HG02759 (cell line): ENCODE data around the gene COL4A2.

ENCODE experiments used
- ATAC-seq: cut with Tn5 transposase; IDR thresholded peaks from one replicate; pipeline ENCODE4 v1.9.1; 2021; ENCODE audit warnings: mild to moderate bottlenecking, moderate library complexity; ENCODE audit not compliant: unreplicated experiment

COL4A2 gene

GRCh38 chr13:110431425-110432294 is 124.6 kb downstream of the COL4A2 start:
- no peak for ATAC-seq

DNA sequence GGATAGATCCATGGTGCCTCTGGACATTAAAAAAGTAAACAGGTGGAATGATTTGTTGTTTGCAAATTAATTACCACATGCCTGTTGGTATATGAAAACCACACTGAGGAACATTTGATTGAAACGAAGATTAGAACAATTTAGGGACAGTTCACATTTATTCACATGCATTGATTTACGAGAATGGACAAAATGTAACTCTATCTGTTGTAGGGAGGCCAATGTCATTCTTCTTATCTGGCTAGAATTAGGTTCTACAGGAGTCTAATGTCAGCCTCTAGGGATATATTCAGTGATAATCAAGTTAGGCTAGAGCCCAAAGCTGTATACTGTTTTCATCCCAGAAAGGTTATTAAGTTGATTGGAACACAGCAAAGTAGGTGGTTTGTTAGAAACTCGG is 125.4 kb downstream of the COL4A2 start:
- no peak for ATAC-seq

DNA sequence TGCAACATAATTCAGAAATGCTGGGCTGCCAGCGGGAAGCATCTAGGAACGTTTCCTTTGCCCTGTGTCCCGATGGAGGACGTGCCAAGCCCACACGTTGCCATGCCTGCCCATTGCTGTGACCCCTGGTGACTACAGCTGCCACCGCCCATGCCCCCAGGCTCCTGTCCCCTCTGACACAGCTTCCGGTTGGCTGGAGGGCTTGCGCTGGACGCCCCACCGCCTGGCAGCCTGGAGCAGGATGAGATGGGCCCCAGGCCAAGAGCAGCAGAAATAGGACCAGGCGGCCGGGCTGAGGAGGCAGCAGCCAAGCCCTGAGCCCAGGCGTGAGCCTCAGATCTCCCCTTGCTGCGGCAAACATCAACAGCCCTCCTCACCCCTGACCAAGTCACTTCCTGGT is 125.9 kb downstream of the COL4A2 start:
- ATAC-seq: no peak

GRCh38 chr13:110434629-110435028 is 127.5 kb downstream of the COL4A2 start:
- no peak for ATAC-seq

DNA sequence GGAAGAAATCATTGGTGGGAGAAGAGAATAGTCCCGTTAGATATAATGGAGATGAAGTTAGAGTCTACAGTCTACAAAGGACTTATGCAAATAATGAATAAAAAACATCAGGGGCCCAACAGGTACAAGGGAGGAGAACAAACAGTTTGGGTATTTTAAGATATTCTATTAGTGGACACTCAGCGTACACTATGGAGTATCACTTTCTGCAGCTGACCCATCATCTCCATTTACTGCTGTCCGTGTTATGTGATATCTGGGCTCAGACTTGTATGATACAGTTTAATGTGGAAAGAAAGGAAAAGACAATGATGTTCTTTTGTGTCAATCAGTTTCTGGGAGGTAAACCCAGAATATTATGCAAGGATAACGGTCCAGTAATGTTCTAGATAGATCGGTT is 128.2 kb downstream of the COL4A2 start:
- ATAC-seq: no peak

DNA sequence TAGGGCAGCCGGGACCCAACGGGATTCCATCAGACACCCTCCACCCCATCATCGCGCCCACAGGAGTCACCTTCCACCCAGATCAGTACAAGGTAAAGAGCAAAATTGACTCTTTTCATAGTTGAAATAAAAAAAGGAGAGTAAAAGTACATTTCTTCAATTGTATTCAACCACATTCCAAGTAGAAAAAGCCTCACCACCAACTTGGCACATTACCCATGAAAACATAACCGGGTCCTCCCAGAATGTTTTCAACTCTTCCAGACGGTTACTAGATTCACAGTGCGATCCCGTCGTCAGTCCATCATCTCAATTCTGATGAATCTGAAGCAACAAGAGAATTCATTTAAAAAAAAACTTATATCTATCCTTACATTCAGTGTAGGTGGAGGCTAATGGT is 129.2 kb downstream of the COL4A2 start:
- ATAC-seq: no peak

DNA sequence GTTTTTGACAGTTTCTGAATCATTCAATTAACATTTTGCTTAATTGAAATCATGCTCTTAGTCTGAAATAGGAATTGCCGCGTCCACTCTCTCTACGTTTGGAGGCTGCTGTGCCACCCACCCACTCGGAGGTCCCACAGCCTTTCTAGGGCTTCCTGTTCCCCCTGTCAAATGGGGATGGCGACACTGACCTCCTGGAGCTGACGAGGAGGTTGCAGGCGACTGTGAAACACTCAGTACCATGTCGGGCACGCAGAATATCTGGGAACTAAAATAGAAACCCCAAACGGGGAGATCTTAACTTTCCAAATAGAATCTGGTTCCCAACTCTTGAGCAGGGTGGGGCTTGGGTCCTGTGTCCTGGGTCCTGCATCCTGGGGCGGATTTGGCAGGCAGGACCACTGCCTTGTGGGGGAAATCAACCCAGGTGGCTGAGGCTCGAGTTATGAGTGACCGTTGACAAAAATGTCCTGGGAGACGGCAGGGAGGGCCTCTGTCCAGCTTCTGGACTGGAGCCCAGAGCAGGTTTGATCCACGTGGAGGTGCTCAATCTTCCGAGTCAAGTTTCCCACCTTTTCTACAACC is 129.8 kb downstream of the COL4A2 start:
- no peak for ATAC-seq

DNA sequence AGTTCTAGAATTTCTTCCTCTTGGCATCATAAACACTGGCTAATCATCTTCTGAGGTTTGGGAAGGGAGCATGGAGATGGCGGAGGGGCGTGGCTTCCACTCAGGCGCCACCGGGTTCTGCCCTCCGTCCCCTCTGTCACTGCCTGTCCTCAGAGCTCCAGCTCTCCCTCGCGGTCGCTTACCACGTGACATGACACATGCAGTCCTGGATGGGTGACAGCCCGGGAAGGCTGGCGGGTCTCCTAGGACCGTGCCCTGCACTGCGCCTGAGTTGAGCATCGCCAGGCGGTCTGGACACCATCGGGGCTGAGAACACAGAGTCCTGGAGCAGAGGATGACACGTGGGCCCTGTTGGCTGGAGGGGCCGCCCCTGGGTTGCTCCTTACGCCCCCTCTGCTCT is 131.1 kb downstream of the COL4A2 start:
- ATAC-seq: no peak

DNA sequence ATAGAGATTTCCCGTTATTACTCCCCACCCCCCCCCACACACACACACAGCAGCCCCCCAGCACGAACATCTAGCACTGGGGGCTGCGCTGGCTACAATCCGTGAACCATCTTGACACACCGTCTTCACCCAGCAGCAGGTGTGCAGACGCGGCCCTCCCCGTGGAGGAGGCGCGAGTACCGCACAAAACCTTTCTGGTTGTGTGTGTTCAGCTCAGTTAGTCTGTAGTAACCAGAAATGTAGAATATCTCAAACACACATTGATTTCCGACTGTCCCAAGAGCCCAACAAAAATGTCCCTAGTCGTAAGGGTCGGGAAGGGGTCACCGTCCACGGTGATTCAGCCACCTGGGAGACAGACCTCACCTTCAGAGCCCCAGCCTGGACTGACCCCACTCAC is 131.7 kb downstream of the COL4A2 start:
- ATAC-seq: no peak

DNA sequence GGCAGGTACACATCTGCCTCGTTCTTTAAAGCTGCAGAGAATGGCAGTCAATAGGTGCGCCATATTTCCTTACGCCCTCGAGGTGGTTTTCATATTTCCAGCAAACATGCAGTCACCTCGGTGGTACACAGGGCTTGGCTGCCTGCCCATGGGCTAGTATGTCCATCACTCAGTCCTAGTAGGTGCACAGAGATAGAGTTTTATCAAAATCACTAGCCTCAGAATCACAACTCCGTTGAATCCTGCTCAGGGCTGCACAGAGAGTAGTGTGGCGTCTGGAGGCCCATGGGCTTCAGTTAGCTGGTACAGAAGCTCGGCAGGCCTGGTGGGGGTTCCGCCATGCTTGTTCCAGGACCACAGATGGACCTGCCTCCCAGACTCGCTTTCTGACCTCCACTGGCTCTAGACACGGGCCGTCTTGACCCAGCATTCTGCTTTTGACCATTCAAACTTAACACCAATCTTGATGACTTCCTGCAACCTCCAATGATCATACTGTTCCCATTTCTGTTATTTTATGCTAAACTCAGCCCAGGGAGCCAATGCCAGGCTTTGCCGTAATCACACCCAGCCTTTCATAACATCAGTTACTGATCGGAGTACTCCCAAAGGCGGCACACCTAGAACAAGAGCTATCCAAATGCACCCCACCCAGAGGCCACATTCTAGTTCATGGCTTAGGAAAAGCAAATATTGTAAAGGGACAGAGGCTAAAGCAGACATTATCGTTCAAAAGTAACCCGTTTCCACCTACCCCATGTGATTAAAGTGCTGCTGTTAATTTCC is 134.1 kb downstream of the COL4A2 start:
- no peak for ATAC-seq

DNA sequence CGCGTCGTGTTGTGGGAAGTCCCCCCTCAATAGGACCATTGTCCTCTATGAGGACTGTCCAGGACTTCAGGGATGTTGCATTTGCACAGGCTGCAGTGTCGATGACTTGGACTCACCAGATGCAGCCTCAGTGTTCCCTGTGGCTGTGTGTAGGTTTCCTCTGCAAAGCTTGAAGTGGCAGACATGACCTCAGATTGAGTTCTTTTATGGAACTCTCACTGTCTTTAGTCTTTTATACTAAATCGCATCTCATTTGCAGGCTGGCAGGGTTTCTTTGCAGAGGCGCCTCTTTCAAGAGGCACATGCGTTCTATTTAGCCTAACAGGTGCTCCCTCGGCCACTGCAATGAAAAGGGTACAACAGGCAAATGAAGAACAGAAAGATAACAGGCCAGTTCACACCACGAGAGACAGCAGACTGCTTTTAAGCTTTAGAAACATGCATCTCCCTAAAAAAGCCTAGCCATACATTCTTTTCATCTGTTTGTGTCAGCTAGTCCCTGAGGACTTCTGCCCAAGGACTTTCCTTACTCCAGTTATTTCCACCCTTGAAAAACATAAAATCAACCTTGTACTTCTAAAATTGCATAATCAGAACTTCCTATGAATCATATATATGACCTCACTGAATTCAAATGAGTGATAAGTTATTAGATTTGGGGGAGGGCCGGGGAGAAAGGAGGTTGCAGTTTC is 136.0 kb downstream of the COL4A2 start:
- ATAC-seq: no peak

DNA sequence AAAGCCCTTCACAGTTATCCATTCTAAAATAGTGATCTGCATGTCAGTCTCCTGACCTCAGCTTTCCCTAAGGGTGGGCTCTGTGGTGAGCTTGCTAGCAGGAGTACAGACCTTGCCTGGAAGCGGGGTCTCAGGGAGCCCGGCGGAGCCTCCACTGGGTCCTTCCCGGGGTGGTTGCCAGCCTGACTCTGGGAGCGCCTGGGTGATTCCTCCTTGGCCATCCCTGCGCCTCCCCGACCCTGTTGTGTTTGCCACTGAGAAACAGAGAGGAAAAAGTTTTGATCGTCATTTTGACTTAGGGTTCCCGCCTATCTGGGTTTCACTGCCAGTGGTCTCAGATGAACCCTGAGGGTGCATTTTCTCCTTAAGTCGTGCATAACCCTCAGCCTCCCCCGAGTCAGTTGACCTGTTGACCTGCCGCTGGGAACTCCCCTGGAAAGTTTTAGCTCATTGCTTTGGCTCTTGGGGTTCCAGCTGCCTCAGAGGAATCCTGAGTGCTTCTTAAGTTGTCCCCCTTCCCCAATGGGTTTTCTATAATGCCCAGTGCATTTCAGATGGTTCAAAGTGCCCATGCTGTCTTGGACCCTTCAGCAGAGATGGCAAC is 136.6 kb downstream of the COL4A2 start:
- peak; percentile 30 for ATAC-seq

- peak; percentile 43 for ATAC-seq
These were observed 137.2 kb downstream of the COL4A2 start for GRCh38 chr13:110444226-110444653.

DNA sequence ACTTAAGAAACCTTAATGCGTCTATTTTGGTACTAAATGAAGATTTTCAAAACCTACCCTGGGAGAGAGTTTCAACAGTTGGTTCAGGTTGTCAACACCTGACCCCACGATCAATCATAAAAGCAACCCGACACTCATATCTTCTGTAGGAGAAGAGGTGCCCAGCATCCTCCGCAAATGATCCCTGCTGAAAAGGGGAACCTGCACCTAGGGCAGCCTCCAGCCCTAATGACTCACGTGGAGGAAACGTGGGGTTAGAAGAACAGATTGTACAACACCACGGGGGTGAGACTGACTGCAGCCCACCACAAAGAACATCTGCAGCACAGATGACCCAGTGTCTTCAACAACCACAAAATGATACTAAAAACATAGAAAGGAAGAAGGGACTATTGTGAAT is 138.1 kb downstream of the COL4A2 start:
- ATAC-seq: peak; percentile 52

DNA sequence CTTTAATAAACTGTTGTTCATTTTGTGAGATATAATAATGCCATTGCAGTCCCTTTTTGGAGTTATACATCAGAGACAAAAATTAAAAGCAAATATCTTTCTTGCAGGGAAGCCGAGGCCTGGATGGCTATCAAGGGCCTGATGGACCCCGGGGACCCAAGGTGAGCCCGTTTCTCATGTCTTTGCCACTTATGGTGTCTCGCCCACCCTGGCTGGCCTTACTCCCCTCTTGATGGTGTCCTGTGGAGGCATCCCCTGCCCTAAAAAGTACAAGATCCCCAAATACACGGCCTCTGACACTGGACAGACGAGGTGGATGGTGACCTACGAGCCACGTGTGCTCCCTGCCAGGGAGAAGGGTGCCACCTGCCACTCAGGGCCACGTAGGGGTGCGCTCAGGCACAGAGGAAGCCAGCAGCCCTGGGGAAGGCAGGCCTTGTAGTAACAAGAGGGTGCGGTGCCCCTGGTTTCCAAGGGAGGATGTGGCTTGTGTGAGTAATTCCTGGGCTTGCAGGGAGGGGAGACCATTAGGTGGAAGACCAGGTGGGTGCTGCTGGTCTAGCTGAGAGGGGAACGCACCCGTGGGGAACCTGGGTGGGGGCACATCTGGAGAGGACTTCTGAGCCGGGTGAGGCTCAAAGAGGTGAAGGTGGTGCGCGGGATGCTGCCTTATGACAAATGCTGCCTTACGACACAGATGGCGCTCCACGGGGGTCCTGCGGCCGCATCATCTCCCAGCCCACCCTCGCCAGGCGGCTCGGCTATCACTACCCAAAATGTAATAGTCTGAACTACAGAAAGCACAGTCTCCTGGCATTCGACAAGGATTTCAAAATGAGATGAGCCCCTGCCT is 138.9 kb downstream of the COL4A2 start:
- ATAC-seq: no peak

DNA sequence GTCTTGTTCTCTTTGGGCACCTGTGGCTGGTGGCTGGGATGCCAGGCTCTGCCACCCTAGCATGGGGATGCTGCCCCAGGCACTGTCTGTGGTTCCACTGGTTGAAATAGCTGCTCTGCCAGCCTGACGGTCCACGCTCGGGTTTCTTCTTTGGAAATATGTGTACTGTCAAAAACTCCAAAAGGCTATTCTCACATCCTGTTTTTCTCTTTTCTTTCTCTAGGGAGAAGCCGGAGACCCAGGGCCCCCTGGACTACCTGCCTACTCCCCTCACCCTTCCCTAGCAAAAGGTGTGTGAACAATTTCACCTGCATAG is 139.4 kb downstream of the COL4A2 start:
- ATAC-seq: no peak

DNA sequence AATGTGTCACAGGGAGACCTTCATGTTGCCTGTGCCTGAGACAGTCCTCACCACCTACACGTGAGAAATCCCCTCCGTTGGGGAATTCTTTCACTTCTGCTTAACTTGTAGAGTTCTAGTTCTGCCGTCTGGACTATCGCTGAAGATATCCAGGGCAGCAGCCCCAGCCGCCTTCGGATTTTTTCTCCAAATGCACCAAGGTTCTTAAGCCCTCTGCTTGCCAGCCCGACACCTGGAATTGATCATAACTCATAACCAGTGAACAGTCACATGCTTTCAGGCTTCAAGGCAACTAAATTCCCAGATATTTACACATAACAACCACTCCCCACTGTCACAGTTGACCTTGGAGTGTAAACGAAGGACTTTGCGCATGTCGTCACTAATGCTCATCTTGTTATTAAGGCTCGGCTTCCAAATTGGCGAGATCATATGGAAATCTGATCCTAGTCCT is 140.0 kb downstream of the COL4A2 start:
- peak; percentile 58 for ATAC-seq

- no peak for ATAC-seq
These were observed 140.7 kb downstream of the COL4A2 start for GRCh38 chr13:110447801-110448200.

- no peak for ATAC-seq
These were observed 141.1 kb downstream of the COL4A2 start for GRCh38 chr13:110448230-110448629.

- no peak for ATAC-seq
These were observed 141.6 kb downstream of the COL4A2 start for GRCh38 chr13:110448677-110449076.
